K562 (cell line): ENCODE data around the gene VAMP8. TPM values are rescaled to one million over a fixed set of nuclear protein-coding genes. Genes with fewer than 3 reads are reported as not detected.

Experiments
- CREB1 ChIP-seq, 2 experiments: sonication (generic) in 1 of 2; formaldehyde crosslinking in 1 of 2; IDR thresholded peaks; 2 replicates each; pipeline versions ENCODE4 v1.6.1 to v1.8.0; 2012 to 2022; ENCODE audit warnings: inconsistent platforms in 1 of 2, mild to moderate bottlenecking in 1 of 2, missing genetic modification reagents in 1 of 2, moderate library complexity in 1 of 2
- CREM ChIP-seq: IDR thresholded peaks from 2 replicates; pipeline ENCODE4 v1.6.1; 2014; ENCODE audit warnings: antibody characterized with exemption, low read depth
- HCFC1 ChIP-seq: IDR thresholded peaks from 2 replicates; pipeline ENCODE4 v1.6.1; 2012; ENCODE audit warnings: low read depth, low read length, improper control_type of control experiment
- JUND ChIP-seq, 2 experiments: IDR thresholded peaks; 2 replicates in 1 of 2; 3 replicates in 1 of 2; pipeline ENCODE4 v1.6.1; 2011; ENCODE audit warnings: borderline replicate concordance in 2 of 2, low read depth in 2 of 2, low read length in 2 of 2, improper control_type of control experiment in 1 of 2, missing biosample characterization in 1 of 2, missing genetic modification characterization in 1 of 2, missing genetic modification reagents in 1 of 2
- KDM5B ChIP-seq: fragments of 200-600 bp; sonication (generic); IDR thresholded peaks from 2 replicates; pipeline ENCODE4 v1.6.1; 2012; ENCODE audit warnings: low read depth, mild to moderate bottlenecking, moderate library complexity, low read length, control low read depth, inconsistent platforms; ENCODE audit not compliant: insufficient replicate concordance
- MTA3 ChIP-seq: fragments of 450-650 bp; formaldehyde crosslinking; IDR thresholded peaks from 2 replicates; pipeline ENCODE4 v1.6.1; 2017; ENCODE audit warnings: mild to moderate bottlenecking, borderline replicate concordance
- NCOA1 ChIP-seq: fragments of 450-650 bp; IDR thresholded peaks from 2 replicates; pipeline ENCODE4 v1.6.1; 2016; ENCODE audit warnings: low read depth
- NFIC ChIP-seq: fragments of 450-650 bp; IDR thresholded peaks from 2 replicates; pipeline ENCODE4 v1.6.1; 2017; ENCODE audit warnings: mild to moderate bottlenecking, inconsistent platforms
- POLR2H ChIP-seq: IDR thresholded peaks from 2 replicates; pipeline ENCODE4 v1.6.1; 2016; ENCODE audit warnings: missing genetic modification characterization, low read depth, mild to moderate bottlenecking, control low read depth, missing compliant biosample characterization, moderate library complexity
- POLR3A ChIP-seq: IDR thresholded peaks from 2 replicates; pipeline ENCODE4 v1.6.1; 2011; ENCODE audit warnings: borderline replicate concordance, mild to moderate bottlenecking, moderate library complexity; ENCODE audit not compliant: insufficient read length, insufficient read depth; ENCODE audit errors: extremely low read depth
- RBBP5 ChIP-seq: fragments of 200-600 bp; sonication (generic); IDR thresholded peaks from 2 replicates; pipeline ENCODE4 v1.6.1; 2012; ENCODE audit warnings: borderline replicate concordance, mild to moderate bottlenecking, low read length, control low read depth, inconsistent platforms; ENCODE audit not compliant: insufficient read depth, poor library complexity, severe bottlenecking
- RBFOX2 ChIP-seq: fragments of 200-400 bp; formaldehyde crosslinking; IDR thresholded peaks from 2 replicates; pipeline ENCODE4 v1.6.1; 2017; ENCODE audit warnings: low read depth, mild to moderate bottlenecking, low read length, moderate library complexity
- ZHX1 ChIP-seq: fragments of 150-350 bp; conservative IDR thresholded peaks from 2 replicates; pipeline ENCODE4 v1.6.1; 2014; ENCODE audit warnings: low read length
- ZNF695 ChIP-seq: fragments of 450-650 bp; formaldehyde crosslinking; IDR thresholded peaks from 2 replicates; pipeline ENCODE4 v1.4.0; 2020; ENCODE audit warnings: mild to moderate bottlenecking, moderate library complexity
- polyA plus RNA-seq, 8 experiments: library from polyadenylated mRNA; depleted of rRNA in 4 of 8; stranded (reverse) in 5 of 8; unstranded in 3 of 8; fragments of >200 nt; fragmentation: Nextera tagmentation in 2 of 8; fragmentation: Illumina TruSeq in 1 of 8; extraction: Ambion mirVana in 2 of 8; extraction: Trizol in 1 of 8; gene quantifications; 2 replicates each; pipeline versions ENCODE4 v1.2.1 to v1.2.3, GENCODE V29; 2011 to 2014; ENCODE audit warnings: inconsistent platforms in 1 of 8, missing spikeins in 1 of 8
- total RNA-seq, 7 experiments: library from RNA; depleted of rRNA in 6 of 7; stranded (reverse); fragments of >200 nt in 6 of 7; fragmentation: Illumina TruSeq in 2 of 7; extraction: Trizol in 2 of 7; gene quantifications; 2 replicates each; pipeline versions ENCODE4 v1.2.1 to v1.2.3, GENCODE V29; 2011 to 2021; ENCODE audit warnings: low replicate concordance in 1 of 7
- TF ChIP-seq, protein P1 (sequence below): sonication (generic); formaldehyde crosslinking; IDR thresholded peaks from 2 replicates; pipeline ENCODE4 v1.8.0; 2023; ENCODE audit warnings: mild to moderate bottlenecking, missing genetic modification reagents
- TF ChIP-seq, protein P2 (sequence below): sonication (generic); formaldehyde crosslinking; IDR thresholded peaks from 2 replicates; pipeline ENCODE4 v1.9.0; 2022; ENCODE audit warnings: mild to moderate bottlenecking, missing genetic modification reagents
- TF ChIP-seq, protein P3 (sequence below): sonication (generic); formaldehyde crosslinking; IDR thresholded peaks from 2 replicates; pipeline ENCODE4 v1.8.0; 2022; ENCODE audit warnings: missing genetic modification reagents, mild to moderate bottlenecking, moderate library complexity, borderline replicate concordance

The VAMP8 gene
- total and polyA plus RNA-seq, 9 of the 15 experiments (the other 6 are each of a cell fraction or from before 2014, with no cell fraction given) = 107 to 571 (median 248) TPM

DNA sequence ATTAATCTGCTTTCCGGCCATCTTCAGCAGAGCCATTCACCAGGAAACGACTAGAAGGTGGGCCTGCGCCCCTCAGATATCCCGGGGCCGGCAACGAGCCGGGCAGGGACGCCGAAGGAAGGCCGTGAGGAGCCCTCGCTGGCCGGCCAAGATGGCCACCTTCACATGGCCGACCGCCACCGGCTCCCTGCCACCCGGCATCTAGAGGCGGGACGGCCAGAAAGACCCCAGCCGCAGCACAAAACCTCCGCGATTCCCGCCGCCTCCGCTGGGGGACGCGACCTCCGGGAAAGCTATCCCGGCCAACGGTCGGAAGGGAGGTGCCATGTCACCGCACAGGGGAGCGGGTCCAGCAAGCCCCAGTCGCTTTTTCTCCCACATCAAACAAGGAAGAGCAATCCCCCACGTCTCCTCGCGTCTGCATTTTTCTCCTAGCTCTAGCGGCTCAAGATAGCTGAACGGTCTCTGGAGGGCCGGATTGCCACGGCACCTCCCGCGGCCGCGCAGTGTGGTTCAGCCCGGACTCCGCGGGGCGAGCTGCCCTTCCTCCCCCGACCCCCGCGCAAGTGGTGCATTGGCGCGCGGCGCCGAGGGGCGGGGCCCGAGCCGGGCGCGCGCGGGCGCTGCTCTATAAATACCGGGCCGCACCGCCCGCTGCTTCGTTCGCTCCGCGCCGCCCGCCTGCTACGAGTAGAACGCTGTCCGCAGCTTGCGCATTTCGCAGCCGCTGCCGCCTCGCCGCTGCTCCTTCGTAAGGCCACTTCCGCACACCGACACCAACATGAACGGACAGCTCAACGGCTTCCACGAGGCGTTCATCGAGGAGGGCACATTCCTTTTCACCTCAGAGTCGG lies 38.7 kb upstream of the VAMP8 start, which contains the start of gene MAT2A (continued):
- TF ChIP-seq, protein P1, sequence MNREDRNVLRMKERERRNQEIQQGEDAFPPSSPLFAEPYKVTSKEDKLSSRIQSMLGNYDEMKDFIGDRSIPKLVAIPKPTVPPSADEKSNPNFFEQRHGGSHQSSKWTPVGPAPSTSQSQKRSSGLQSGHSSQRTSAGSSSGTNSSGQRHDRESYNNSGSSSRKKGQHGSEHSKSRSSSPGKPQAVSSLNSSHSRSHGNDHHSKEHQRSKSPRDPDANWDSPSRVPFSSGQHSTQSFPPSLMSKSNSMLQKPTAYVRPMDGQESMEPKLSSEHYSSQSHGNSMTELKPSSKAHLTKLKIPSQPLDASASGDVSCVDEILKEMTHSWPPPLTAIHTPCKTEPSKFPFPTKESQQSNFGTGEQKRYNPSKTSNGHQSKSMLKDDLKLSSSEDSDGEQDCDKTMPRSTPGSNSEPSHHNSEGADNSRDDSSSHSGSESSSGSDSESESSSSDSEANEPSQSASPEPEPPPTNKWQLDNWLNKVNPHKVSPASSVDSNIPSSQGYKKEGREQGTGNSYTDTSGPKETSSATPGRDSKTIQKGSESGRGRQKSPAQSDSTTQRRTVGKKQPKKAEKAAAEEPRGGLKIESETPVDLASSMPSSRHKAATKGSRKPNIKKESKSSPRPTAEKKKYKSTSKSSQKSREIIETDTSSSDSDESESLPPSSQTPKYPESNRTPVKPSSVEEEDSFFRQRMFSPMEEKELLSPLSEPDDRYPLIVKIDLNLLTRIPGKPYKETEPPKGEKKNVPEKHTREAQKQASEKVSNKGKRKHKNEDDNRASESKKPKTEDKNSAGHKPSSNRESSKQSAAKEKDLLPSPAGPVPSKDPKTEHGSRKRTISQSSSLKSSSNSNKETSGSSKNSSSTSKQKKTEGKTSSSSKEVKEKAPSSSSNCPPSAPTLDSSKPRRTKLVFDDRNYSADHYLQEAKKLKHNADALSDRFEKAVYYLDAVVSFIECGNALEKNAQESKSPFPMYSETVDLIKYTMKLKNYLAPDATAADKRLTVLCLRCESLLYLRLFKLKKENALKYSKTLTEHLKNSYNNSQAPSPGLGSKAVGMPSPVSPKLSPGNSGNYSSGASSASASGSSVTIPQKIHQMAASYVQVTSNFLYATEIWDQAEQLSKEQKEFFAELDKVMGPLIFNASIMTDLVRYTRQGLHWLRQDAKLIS = peak; percentile 100; the same call in 1 of the 2 replicates
- TF ChIP-seq KDM5B (peak; percentile 100), NCOA1 (peak; percentile 71), CREM (peak; percentile 75), HCFC1 (peak; percentile 54), ZHX1 (0 out of 2 replicates have a peak, but pooled peaks have one; percentile 21), POLR2H (tag) (peak; percentile 98), RBBP5 (peak; percentile 31), NFIC (peak; percentile 64), POLR3A (no peak), CREB1 (IDR thresholded peaks at IDR 0.05) (peak; percentile 36; the same call in 1 of the 2 replicates), CREB1 (CRISPR knock-in tag; IDR thresholded peaks at IDR 0.05) (peak; percentile 68), MTA3 (peak; percentile 99), ZNF695 (CRISPR knock-in tag) (no peak), JUND (IDR thresholded peaks at IDR 0.05; ENCODE audit: borderline replicate concordance, low read depth, low read length) (peak; percentile 97), JUND (tag; IDR thresholded peaks at IDR 0.05; ENCODE audit: borderline replicate concordance, low read depth, low read length) (peak; percentile 42; the same call in 1 of the 3 replicates), RBFOX2 (peak; percentile 99)
- TF ChIP-seq, protein P2, sequence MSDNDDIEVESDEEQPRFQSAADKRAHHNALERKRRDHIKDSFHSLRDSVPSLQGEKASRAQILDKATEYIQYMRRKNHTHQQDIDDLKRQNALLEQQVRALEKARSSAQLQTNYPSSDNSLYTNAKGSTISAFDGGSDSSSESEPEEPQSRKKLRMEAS = peak; percentile 0; the same call in 1 of the 2 replicates
- TF ChIP-seq, protein P3, sequence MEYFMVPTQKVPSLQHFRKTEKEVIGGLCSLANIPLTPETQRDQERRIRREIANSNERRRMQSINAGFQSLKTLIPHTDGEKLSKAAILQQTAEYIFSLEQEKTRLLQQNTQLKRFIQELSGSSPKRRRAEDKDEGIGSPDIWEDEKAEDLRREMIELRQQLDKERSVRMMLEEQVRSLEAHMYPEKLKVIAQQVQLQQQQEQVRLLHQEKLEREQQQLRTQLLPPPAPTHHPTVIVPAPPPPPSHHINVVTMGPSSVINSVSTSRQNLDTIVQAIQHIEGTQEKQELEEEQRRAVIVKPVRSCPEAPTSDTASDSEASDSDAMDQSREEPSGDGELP (CRISPR knock-in tag) = peak; percentile 81
